NCI-H524 (cell line): ENCODE measurements around the gene ANKRD24.
"Not testable (repeated sequence)": the region's sequence is repeated elsewhere in the genome, so short reads cannot be mapped to it uniquely, and the experiment has no call there.

Source experiments
- DNase-seq, 2 experiments: peaks; one replicate each; lab custom pipeline; 2025; lab: John Stamatoyannopoulos, UW

Gene ANKRD24

GRCh38 chr19:4267901-4268815 lies 85.7 kb downstream of the ANKRD24 start:
- DNase-seq: no peak

GRCh38 chr19:4268816-4269430 lies 86.4 kb downstream of the ANKRD24 start:
- DNase-seq: no peak

- no peak for DNase-seq
These were observed 90.4 kb downstream of the ANKRD24 start for GRCh38 chr19:4272894-4273293.

- not testable (repeated sequence) for DNase-seq
These were observed 91.8 kb downstream of the ANKRD24 start for GRCh38 chr19:4274321-4274686.
